NCI-H128 (cell line): Measurements from ENCODE around the gene ADAMTS12.

Source experiments
- DNase-seq: peaks from one replicate; lab custom pipeline; 2025; ENCODE audit not compliant: unreplicated experiment; lab: John Stamatoyannopoulos, UW

ADAMTS12 gene

GRCh38 chr5:33769196-33769595 lies 122.6 kb downstream of the ADAMTS12 start:
- DNase-seq = no peak

- DNase-seq = no peak
Observed at GRCh38 chr5:33766023-33766422, 125.8 kb downstream of the ADAMTS12 start.

- DNase-seq = no peak
Observed at GRCh38 chr5:33764786-33765185, 127.0 kb downstream of the ADAMTS12 start.

GRCh38 chr5:33763435-33763834 lies 128.4 kb downstream of the ADAMTS12 start:
- DNase-seq = no peak

GRCh38 chr5:33762859-33763258 lies 128.9 kb downstream of the ADAMTS12 start:
- DNase-seq = no peak

- no peak for DNase-seq
Observed at GRCh38 chr5:33761139-33761538, 130.7 kb downstream of the ADAMTS12 start.

- no peak for DNase-seq
Observed at GRCh38 chr5:33758737-33759136, 133.1 kb downstream of the ADAMTS12 start.

GRCh38 chr5:33756491-33756890 lies 135.3 kb downstream of the ADAMTS12 start:
- no peak for DNase-seq

GRCh38 chr5:33755231-33755630 lies 136.6 kb downstream of the ADAMTS12 start:
- DNase-seq = no peak

GRCh38 chr5:33753704-33754103 lies 138.1 kb downstream of the ADAMTS12 start:
- no peak for DNase-seq

GRCh38 chr5:33748754-33749153 lies 143.0 kb downstream of the ADAMTS12 start:
- no peak for DNase-seq

GRCh38 chr5:33745101-33745770 lies 146.6 kb downstream of the ADAMTS12 start:
- no peak for DNase-seq

GRCh38 chr5:33743099-33743498 lies 148.7 kb downstream of the ADAMTS12 start:
- no peak for DNase-seq

GRCh38 chr5:33742181-33742580 lies 149.6 kb downstream of the ADAMTS12 start:
- DNase-seq = no peak

- DNase-seq = no peak
Observed at GRCh38 chr5:33738967-33739366, 152.8 kb downstream of the ADAMTS12 start.

GRCh38 chr5:33738097-33738496 lies 153.7 kb downstream of the ADAMTS12 start:
- no peak for DNase-seq

GRCh38 chr5:33737697-33738096 lies 154.1 kb downstream of the ADAMTS12 start:
- no peak for DNase-seq

GRCh38 chr5:33737284-33737683 lies 154.5 kb downstream of the ADAMTS12 start:
- no peak for DNase-seq

GRCh38 chr5:33736510-33736909 lies 155.3 kb downstream of the ADAMTS12 start:
- DNase-seq = no peak

- DNase-seq = no peak
Observed at GRCh38 chr5:33735072-33735471, 156.7 kb downstream of the ADAMTS12 start.

- no peak for DNase-seq
Observed at GRCh38 chr5:33734537-33734936, 157.3 kb downstream of the ADAMTS12 start.

GRCh38 chr5:33733225-33733624 lies 158.6 kb downstream of the ADAMTS12 start:
- no peak for DNase-seq

- DNase-seq = no peak
Observed at GRCh38 chr5:33726422-33727165, 165.2 kb downstream of the ADAMTS12 start.
